Bronchial epithelial cell (primary cell): ENCODE measurements around the gene PEAK1. TPM values are rescaled to one million over a fixed set of nuclear protein-coding genes. Genes with fewer than 3 reads are reported as not detected.
A peak's percentile ranks its signal among the peaks of the same experiment; 100 is the strongest.

Experiments used
- DNase-seq: peaks from one replicate; pipeline ENCODE4 v3.0.0-alpha.2; 2010; ENCODE audit warnings: low read depth
- FAIRE-seq: peaks from 2 replicates; lab custom pipeline; 2011; peaks lifted over from hg19 to GRCh38; lab: Jason Lieb, UNC
- H3K27me3 ChIP-seq: 2 replicates; pipeline ENCODE4 v1.5.1; 2011; ENCODE audit warnings: low read length; ENCODE audit not compliant: control insufficient read depth, insufficient read depth
- H3K36me3 ChIP-seq: 2 replicates; pipeline ENCODE4 v1.5.1; 2011; ENCODE audit warnings: low read length; ENCODE audit not compliant: control insufficient read depth, insufficient read depth
- H3K4me3 ChIP-seq: 2 replicates; pipeline ENCODE4 v1.5.1; 2011; ENCODE audit warnings: mild to moderate bottlenecking, low read depth, low read length, control low read depth
- total RNA-seq: library from RNA; depleted of rRNA; stranded (reverse); fragments of >200 nt; gene quantifications from 2 replicates; pipeline ENCODE4 v1.2.1, GENCODE V29; 2014
- TF ChIP-seq, protein P1 (sequence below): IDR thresholded peaks from 2 replicates; pipeline ENCODE4 v1.5.1; 2011; ENCODE audit warnings: mild to moderate bottlenecking, moderate library complexity, low read length, control low read depth, inconsistent platforms; ENCODE audit not compliant: insufficient read depth, severe bottlenecking

PEAK1 gene
- total RNA-seq, 1 donor from 2014 or later: 3.7 TPM

DNA sequence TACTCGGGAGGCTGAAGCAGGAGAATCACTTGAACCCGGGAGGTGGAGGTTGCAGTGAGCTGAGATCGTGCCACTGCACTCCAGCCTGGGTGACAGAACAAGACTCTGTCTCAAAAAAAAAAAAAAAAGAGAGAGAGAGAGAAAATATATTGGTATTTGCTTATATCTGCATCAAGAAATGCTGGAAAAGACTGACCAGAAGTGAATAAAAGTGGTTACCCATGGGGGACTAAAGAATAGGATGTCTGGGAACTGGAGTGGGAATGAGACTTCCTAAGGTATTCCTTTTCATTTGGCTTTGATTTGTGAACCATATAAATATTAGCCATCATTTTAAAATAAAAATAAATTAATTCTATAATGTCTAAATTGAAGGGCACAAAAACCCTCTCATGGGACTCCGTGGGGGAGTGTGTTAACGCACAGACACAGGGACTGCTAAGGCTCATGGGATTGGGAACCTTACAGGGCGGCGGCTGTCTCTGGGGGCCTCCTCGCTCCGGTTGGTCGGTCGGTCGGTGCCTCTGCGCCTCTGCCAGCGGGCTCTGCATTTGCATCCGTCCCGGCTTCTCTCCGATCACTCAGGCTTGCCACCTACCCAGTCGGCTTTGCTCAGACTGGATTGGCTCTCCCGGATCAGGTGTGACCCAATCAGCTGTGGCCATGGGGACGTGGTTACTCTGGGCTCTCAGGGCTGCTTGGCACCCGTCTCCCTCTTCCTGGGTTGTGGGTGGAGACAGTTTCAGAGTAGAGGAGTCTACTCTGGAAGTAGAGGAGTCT, 336.3 kb downstream of the PEAK1 start:
- DNase-seq (peak; percentile 84), FAIRE-seq (no peak)
- H3K27me3 ChIP-seq: no peaks in the 10 kb centered on the region
- no peaks in the 10 kb centered on the region for H3K36me3 ChIP-seq
- TF ChIP-seq, protein P1, sequence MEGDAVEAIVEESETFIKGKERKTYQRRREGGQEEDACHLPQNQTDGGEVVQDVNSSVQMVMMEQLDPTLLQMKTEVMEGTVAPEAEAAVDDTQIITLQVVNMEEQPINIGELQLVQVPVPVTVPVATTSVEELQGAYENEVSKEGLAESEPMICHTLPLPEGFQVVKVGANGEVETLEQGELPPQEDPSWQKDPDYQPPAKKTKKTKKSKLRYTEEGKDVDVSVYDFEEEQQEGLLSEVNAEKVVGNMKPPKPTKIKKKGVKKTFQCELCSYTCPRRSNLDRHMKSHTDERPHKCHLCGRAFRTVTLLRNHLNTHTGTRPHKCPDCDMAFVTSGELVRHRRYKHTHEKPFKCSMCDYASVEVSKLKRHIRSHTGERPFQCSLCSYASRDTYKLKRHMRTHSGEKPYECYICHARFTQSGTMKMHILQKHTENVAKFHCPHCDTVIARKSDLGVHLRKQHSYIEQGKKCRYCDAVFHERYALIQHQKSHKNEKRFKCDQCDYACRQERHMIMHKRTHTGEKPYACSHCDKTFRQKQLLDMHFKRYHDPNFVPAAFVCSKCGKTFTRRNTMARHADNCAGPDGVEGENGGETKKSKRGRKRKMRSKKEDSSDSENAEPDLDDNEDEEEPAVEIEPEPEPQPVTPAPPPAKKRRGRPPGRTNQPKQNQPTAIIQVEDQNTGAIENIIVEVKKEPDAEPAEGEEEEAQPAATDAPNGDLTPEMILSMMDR: no peak
- peak overlapping the region; percentile 7 for H3K4me3 ChIP-seq

DNA sequence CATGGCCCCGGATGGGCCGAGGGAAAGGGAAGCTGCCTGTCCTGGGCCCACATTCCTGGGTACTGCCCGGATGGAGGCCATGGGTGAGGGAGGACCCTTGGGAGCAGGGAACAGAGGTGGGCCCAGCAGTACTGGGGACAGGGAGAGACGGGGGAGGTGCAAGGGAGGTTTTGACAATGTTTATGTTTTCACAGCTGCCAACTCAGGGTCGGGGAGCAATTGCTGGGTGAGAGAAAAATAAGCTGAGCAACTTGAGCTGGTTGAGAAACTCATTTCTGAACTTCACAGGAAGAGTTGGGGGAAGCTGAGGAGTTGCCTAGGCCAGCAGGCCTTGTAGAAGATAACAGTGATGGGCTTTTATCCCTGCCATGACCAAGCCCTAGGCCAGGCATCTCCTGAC, 337.9 kb downstream of the PEAK1 start:
- Histone ChIP-seq H3K4me3 (no peak overlapping the region), H3K27me3 (no peaks in the 10 kb centered on the region), H3K36me3 (no peaks in the 10 kb centered on the region)
- DNase-seq: no peak
- FAIRE-seq: no peak
- TF ChIP-seq, protein P1: no peak

DNA sequence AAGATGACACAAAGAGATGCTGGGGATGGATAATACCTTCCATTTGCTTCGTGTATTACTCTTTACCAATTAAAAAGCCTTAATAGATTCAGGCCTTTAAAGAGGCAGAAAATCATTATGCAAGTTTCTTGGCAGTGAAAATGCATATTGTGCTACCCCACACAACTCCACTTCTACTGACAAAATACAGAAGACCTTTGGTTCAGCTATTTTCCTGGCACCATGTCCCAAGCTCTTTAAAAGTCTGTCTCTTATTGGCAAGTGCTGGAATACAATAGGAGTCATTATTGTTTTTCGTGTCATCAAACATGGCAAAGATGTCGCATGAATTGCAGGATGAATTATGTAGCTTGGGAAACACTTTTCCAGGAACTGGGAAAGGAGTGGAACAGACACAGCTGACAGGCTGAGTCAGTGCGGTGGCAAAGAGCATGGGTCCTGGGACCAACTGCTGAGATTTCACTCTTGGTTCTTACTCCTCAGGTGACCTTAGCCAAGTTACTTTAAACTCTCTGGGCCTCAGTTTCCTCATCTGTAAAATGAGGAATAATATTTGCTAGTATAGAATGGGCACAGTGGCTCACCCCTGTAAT, 343.5 kb downstream of the PEAK1 start:
- DNase-seq: no peak
- peak; percentile 32 for FAIRE-seq
- Histone ChIP-seq H3K36me3 (no peaks in the 10 kb centered on the region), H3K27me3 (no peaks in the 10 kb centered on the region), H3K4me3 (no peak overlapping the region)
- TF ChIP-seq, protein P1: no peak

DNA sequence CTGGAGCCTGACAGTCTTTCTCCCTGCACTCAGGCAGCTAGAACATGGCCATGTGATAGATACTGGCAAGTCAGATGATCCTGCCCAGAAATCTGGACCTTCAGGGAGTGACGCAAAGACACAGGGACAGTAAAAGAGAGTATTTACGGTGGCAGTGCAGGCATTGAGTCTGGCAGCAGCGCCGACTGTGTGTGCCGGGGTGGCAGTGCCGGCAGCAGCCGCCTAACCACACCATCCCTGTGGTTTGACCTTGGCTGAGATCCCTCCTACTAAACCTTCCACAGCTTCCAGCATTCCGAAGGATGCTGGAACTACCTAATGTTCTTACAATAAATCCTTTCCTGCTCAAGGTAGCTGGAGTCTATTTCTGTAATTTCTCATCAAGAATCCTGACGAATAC, 344.4 kb downstream of the PEAK1 start:
- Histone ChIP-seq H3K4me3 (no peak overlapping the region), H3K36me3 (no peaks in the 10 kb centered on the region), H3K27me3 (no peaks in the 10 kb centered on the region)
- FAIRE-seq (no peak), DNase-seq (no peak)
- TF ChIP-seq, protein P1: no peak

DNA sequence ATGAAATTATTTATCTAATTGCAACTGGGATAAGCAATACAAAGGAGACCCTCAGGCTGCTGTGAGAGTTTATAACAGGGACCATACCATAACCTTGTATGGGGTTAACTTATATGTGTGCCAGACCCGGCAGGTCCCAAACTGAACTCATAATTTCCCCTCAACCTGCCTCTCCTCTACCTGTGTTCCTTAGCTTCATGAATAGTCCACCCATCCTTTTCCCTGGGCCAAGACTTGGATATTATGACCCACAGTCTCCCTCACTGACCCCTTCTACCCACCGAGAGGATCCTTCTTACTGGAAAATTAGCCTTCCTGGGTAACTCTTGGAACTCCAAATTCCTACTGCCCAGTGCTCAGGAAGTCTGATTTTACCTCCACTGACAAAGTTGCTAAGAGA, 345.6 kb downstream of the PEAK1 start:
- TF ChIP-seq, protein P1: no peak
- Histone ChIP-seq H3K36me3 (no peaks in the 10 kb centered on the region), H3K4me3 (no peak overlapping the region), H3K27me3 (no peaks in the 10 kb centered on the region)
- no peak for FAIRE-seq
- DNase-seq: no peak
